CD4-positive, CD25-positive, alpha-beta regulatory T cell (primary cell): Measurements from ENCODE around the gene WNT2B. TPM values are rescaled to one million over a fixed set of nuclear protein-coding genes. Genes with fewer than 3 reads are reported as not detected.

ENCODE experiments used
- ATAC-seq, 2 donors: fragments of 150-1000 bp; cut with Tn5 transposase; one replicate each; pipeline ENCODE4 v1.10.0; 2021; ENCODE audit warnings: low read depth in 2 of 2, moderate number of reproducible peaks in 2 of 2, moderate library complexity in 1 of 2
- DNase-seq, 3 donors: peaks; one replicate each; pipeline versions ENCODE4 v3.0.0 to v3.0.0-alpha.2; 2012 to 2022; ENCODE audit warnings: mixed read lengths in 1 of 3
- H3K27ac ChIP-seq: one replicate; pipeline ENCODE4 v1.7.0; 2013; ENCODE audit warnings: mild to moderate bottlenecking, low read length; ENCODE audit not compliant: insufficient read depth, poor library complexity, severe bottlenecking
- H3K27me3 ChIP-seq: one replicate; pipeline ENCODE4 v1.7.0; 2013; ENCODE audit warnings: low read length; ENCODE audit not compliant: control insufficient read depth, insufficient read depth
- H3K36me3 ChIP-seq: one replicate; pipeline ENCODE4 v1.7.0; 2013; ENCODE audit warnings: mild to moderate bottlenecking, low read length, moderate library complexity; ENCODE audit not compliant: control insufficient read depth, insufficient read depth
- H3K4me1 ChIP-seq: 2 replicates; pipeline ENCODE4 v1.7.0; 2013; ENCODE audit warnings: mild to moderate bottlenecking, low read length; ENCODE audit not compliant: insufficient read depth, control insufficient read depth, poor library complexity, severe bottlenecking
- H3K4me3 ChIP-seq: one replicate; pipeline ENCODE4 v1.7.0; 2013; ENCODE audit warnings: low read depth, mild to moderate bottlenecking, low read length, moderate library complexity
- H3K9me3 ChIP-seq, 2 experiments: 1 replicate in 1 of 2; 2 replicates in 1 of 2; pipeline ENCODE4 v1.7.0; 2013; ENCODE audit warnings: low read length in 2 of 2, mild to moderate bottlenecking in 1 of 2, moderate library complexity in 1 of 2; ENCODE audit not compliant: control insufficient read depth in 2 of 2
- H3K27ac Mint-ChIP-seq, 3 donors: one replicate each; pipeline ENCODE4 v1.8.0; 2020 to 2022; ENCODE audit warnings: mild to moderate bottlenecking in 3 of 3, mixed read lengths in 3 of 3, moderate library complexity in 2 of 3
- H3K27me3 Mint-ChIP-seq: one replicate; pipeline ENCODE4 v1.8.0; 2022; ENCODE audit warnings: mild to moderate bottlenecking, mixed read lengths
- H3K36me3 Mint-ChIP-seq: one replicate; pipeline ENCODE4 v1.8.0; 2020; ENCODE audit warnings: mixed read lengths
- H3K4me1 Mint-ChIP-seq, 4 donors: one replicate each; pipeline ENCODE4 v1.8.0; 2020 to 2022; ENCODE audit warnings: mixed read lengths in 4 of 4, mild to moderate bottlenecking in 1 of 4
- H3K4me3 Mint-ChIP-seq, 4 donors: one replicate each; pipeline ENCODE4 v1.8.0; 2020 to 2022; ENCODE audit warnings: mild to moderate bottlenecking in 4 of 4, mixed read lengths in 4 of 4, moderate library complexity in 3 of 4
- H3K9me3 Mint-ChIP-seq, 7 donors: one replicate each; pipeline ENCODE4 v1.8.0; 2020 to 2022; ENCODE audit warnings: mixed read lengths in 7 of 7, mild to moderate bottlenecking in 3 of 7, moderate library complexity in 2 of 7
- polyA plus RNA-seq, 4 donors: library from polyadenylated mRNA; unstranded; fragments of 300-500 nt; fragmentation: Illumina TruSeq; gene quantifications; one replicate each; pipeline ENCODE4 v1.2.3, GENCODE V29; 2021
- total RNA-seq: library from RNA; stranded (reverse); gene quantifications from one replicate; pipeline ENCODE4 v1.2.3, GENCODE V29; 2022

The WNT2B gene
- total and polyA plus RNA-seq, 5 donors from 2014 or later = 0.01 to 1.2 (median 0.31) TPM; not detected in 1

GRCh38 chr1:112540226-112540794, 31.5 kb downstream of the WNT2B start:
- no peak for DNase-seq
- H3K36me3 Mint-ChIP-seq = peaks cover 27% of the 10 kb centered on the region
- Histone ChIP-seq H3K9me3 (no peaks in the 10 kb centered on the region), H3K4me1 (no peaks in the 10 kb centered on the region), H3K36me3 (peaks cover 10% of the 10 kb centered on the region), H3K27me3 (no peaks in the 10 kb centered on the region), H3K4me3 (no peak overlapping the region), H3K27ac (no peak overlapping the region)
- H3K9me3 Mint-ChIP-seq = no peaks in the 10 kb centered on the region
- peaks cover 0 to 5% (median 0%) of the 10 kb centered on the region in 4 donors for H3K4me1 Mint-ChIP-seq
- ATAC-seq = no peak
- H3K27ac Mint-ChIP-seq = no peak overlapping the region
- no peak overlapping the region for H3K4me3 Mint-ChIP-seq
- no peaks in the 10 kb centered on the region for H3K27me3 Mint-ChIP-seq

GRCh38 chr1:112541299-112541698, 32.5 kb downstream of the WNT2B start:
- H3K36me3 Mint-ChIP-seq = peaks cover 31% of the 10 kb centered on the region
- no peaks in the 10 kb centered on the region for H3K27me3 Mint-ChIP-seq
- no peaks in the 10 kb centered on the region for H3K9me3 ChIP-seq
- H3K9me3 Mint-ChIP-seq = no peaks in the 10 kb centered on the region
- no peak overlapping the region for H3K27ac Mint-ChIP-seq
- H3K4me3 ChIP-seq = no peak overlapping the region
- no peaks in the 10 kb centered on the region for H3K4me1 ChIP-seq
- H3K4me1 Mint-ChIP-seq = peaks cover 0 to 5% (median 0%) of the 10 kb centered on the region in 4 donors
- H3K27ac ChIP-seq = no peak overlapping the region
- no peak for DNase-seq
- ATAC-seq = no peak
- peaks cover 10% of the 10 kb centered on the region for H3K36me3 ChIP-seq
- no peaks in the 10 kb centered on the region for H3K27me3 ChIP-seq
- no peak overlapping the region for H3K4me3 Mint-ChIP-seq

- DNase-seq (no peak), ATAC-seq (no peak)
- no peaks in the 10 kb centered on the region for H3K9me3 Mint-ChIP-seq
- Histone ChIP-seq H3K4me1 (no peaks in the 10 kb centered on the region), H3K36me3 (peaks cover 10% of the 10 kb centered on the region), H3K27me3 (no peaks in the 10 kb centered on the region), H3K4me3 (no peak overlapping the region), H3K9me3 (no peaks in the 10 kb centered on the region), H3K27ac (no peak overlapping the region)
- H3K27me3 Mint-ChIP-seq = no peaks in the 10 kb centered on the region
- peaks cover 31% of the 10 kb centered on the region for H3K36me3 Mint-ChIP-seq
- no peak overlapping the region for H3K27ac Mint-ChIP-seq
- peaks cover 0 to 5% (median 0%) of the 10 kb centered on the region in 4 donors for H3K4me1 Mint-ChIP-seq
- H3K4me3 Mint-ChIP-seq = no peak overlapping the region
Measured at GRCh38 chr1:112542206-112542973, 33.6 kb downstream of the WNT2B start.

GRCh38 chr1:112544011-112544688, 35.4 kb downstream of the WNT2B start:
- H3K9me3 ChIP-seq = no peaks in the 10 kb centered on the region
- ATAC-seq (no peak), DNase-seq (no peak)
- H3K27ac ChIP-seq = no peak overlapping the region
- no peaks in the 10 kb centered on the region for H3K4me1 ChIP-seq
- Mint-ChIP-seq H3K4me3 (no peak overlapping the region), H3K36me3 (peaks cover 30% of the 10 kb centered on the region), H3K9me3 (no peaks in the 10 kb centered on the region), H3K27ac (no peak overlapping the region), H3K4me1 (peaks cover 0 to 5% (median 0%) of the 10 kb centered on the region in 4 donors), H3K27me3 (no peaks in the 10 kb centered on the region)
- no peak overlapping the region for H3K4me3 ChIP-seq
- peaks cover 7% of the 10 kb centered on the region for H3K36me3 ChIP-seq
- no peaks in the 10 kb centered on the region for H3K27me3 ChIP-seq

- Histone ChIP-seq H3K36me3 (peaks cover 7% of the 10 kb centered on the region), H3K9me3 (no peaks in the 10 kb centered on the region), H3K4me1 (no peaks in the 10 kb centered on the region), H3K4me3 (no peak overlapping the region), H3K27me3 (no peaks in the 10 kb centered on the region), H3K27ac (no peak overlapping the region)
- Mint-ChIP-seq H3K27me3 (no peaks in the 10 kb centered on the region), H3K36me3 (peaks cover 31% of the 10 kb centered on the region), H3K9me3 (no peaks in the 10 kb centered on the region), H3K4me3 (no peak overlapping the region), H3K4me1 (peaks cover 0 to 5% (median 0%) of the 10 kb centered on the region in 4 donors), H3K27ac (no peak overlapping the region)
- DNase-seq (no peak), ATAC-seq (no peak)
Measured at GRCh38 chr1:112544751-112545150, 36.0 kb downstream of the WNT2B start.

GRCh38 chr1:112546076-112546475, 37.3 kb downstream of the WNT2B start:
- H3K9me3 ChIP-seq = no peaks in the 10 kb centered on the region
- peak overlapping the region in 2 of 3 donors; percentile 0 to 18 for H3K27ac Mint-ChIP-seq
- H3K4me3 Mint-ChIP-seq = no peak overlapping the region

GRCh38 chr1:112548547-112548946, 39.8 kb downstream of the WNT2B start:
- H3K36me3 ChIP-seq = no peaks in the 10 kb centered on the region
- ATAC-seq (no peak), DNase-seq (no peak)
- H3K27ac ChIP-seq = no peak overlapping the region
- Mint-ChIP-seq H3K4me3 (no peak overlapping the region), H3K9me3 (no peaks in the 10 kb centered on the region), H3K27ac (no peak overlapping the region), H3K27me3 (no peaks in the 10 kb centered on the region), H3K4me1 (peaks cover 0 to 5% (median 0%) of the 10 kb centered on the region in 4 donors), H3K36me3 (peaks cover 23% of the 10 kb centered on the region)
- no peaks in the 10 kb centered on the region for H3K9me3 ChIP-seq
- no peaks in the 10 kb centered on the region for H3K4me1 ChIP-seq
- H3K4me3 ChIP-seq = no peak overlapping the region
- no peaks in the 10 kb centered on the region for H3K27me3 ChIP-seq

More at GRCh38 chr1:112546076-112546475, 37.3 kb downstream of the WNT2B start:
- no peak overlapping the region for H3K4me3 ChIP-seq
- H3K27ac ChIP-seq = no peak overlapping the region
- peaks cover 26% of the 10 kb centered on the region for H3K36me3 Mint-ChIP-seq
- H3K9me3 Mint-ChIP-seq = no peaks in the 10 kb centered on the region
- H3K27me3 ChIP-seq = no peaks in the 10 kb centered on the region
- no peaks in the 10 kb centered on the region for H3K27me3 Mint-ChIP-seq
- ATAC-seq (no peak), DNase-seq (no peak)
- H3K36me3 ChIP-seq = peaks cover 6% of the 10 kb centered on the region
- H3K4me1 ChIP-seq = no peaks in the 10 kb centered on the region
- H3K4me1 Mint-ChIP-seq = peaks cover 0 to 5% (median 0%) of the 10 kb centered on the region in 4 donors
